ENCODE results near the gene YPEL5. TPM values are rescaled to one million over a fixed set of nuclear protein-coding genes. Genes with fewer than 3 reads are reported as not detected.
A peak's percentile ranks its signal among the peaks of the same experiment; 100 is the strongest.

The YPEL5 gene
- total RNA-seq, 1 donor from 2014 or later = 101 TPM

DNA sequence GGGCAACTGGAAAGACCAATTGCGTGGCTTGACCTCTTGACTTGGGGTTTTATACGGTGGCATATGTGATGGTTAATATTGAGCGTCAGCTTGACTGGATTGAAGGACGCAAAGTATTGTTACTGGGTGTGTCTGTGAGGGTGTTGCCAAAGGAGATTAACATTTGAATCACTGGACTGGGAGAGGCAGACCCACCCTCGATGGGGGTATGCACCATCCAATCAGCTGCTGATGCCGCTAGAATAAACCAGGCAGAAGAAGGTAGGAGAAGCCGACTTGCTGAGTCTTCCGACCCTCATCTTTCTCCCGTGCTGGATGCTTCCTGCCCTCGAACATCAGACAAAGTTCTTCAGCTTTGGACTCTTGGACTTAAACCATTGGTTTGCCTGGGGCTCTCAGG, 34.2 kb upstream of the YPEL5 start:
- no peak overlapping the region for H3K27ac ChIP-seq
- H3K4me1 ChIP-seq = no peaks in the 10 kb centered on the region
- TF ChIP-seq, protein P1, sequence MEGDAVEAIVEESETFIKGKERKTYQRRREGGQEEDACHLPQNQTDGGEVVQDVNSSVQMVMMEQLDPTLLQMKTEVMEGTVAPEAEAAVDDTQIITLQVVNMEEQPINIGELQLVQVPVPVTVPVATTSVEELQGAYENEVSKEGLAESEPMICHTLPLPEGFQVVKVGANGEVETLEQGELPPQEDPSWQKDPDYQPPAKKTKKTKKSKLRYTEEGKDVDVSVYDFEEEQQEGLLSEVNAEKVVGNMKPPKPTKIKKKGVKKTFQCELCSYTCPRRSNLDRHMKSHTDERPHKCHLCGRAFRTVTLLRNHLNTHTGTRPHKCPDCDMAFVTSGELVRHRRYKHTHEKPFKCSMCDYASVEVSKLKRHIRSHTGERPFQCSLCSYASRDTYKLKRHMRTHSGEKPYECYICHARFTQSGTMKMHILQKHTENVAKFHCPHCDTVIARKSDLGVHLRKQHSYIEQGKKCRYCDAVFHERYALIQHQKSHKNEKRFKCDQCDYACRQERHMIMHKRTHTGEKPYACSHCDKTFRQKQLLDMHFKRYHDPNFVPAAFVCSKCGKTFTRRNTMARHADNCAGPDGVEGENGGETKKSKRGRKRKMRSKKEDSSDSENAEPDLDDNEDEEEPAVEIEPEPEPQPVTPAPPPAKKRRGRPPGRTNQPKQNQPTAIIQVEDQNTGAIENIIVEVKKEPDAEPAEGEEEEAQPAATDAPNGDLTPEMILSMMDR (IDR thresholded peaks at IDR 0.05) = no peak
- intact Hi-C loops (cut with DNase I) = no loop called here
- H3K27me3 ChIP-seq = no peaks in the 10 kb centered on the region
- no peaks in the 10 kb centered on the region for H3K36me3 ChIP-seq
- ATAC-seq (no peak), DNase-seq (no peak)
- H3K9me3 ChIP-seq = no peaks in the 10 kb centered on the region
- H3K4me3 ChIP-seq = no peak overlapping the region

DNA sequence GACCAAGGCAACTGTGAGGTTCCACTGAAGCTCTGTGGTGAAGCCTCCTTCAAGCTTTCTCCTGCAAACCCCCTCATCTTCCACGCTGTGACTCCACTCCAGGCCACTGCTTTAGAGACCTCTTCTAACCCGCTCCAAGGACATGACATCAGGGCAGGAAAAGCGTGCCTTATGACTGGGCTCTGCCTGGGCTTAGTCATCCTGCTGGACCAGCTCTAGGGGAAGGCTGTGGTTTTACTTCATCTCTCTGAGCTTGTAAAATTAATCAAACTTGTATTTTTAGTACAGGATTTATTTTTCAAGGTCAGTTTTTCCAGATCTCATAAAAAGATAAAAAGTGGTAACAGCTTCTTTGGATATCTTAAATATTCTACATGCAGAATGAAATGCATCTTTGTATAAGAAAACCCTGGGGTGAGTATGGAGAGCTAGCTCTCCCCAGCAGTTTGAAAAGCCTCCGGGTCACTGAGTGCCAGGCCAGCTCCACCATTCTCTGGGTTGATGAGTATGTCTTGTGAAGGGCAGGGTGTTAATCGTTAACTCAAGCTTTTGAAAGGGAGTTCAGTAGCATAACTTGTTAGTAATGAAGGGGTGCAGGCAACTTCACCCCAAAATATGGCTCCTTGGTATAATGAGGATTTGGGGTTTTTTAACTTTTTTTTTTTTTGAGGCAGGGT, 33.1 kb upstream of the YPEL5 start:
- H3K27ac ChIP-seq = no peak overlapping the region
- no peak overlapping the region for H3K4me3 ChIP-seq
- TF ChIP-seq, protein P1 (IDR thresholded peaks at IDR 0.05) = no peak
- H3K36me3 ChIP-seq = no peaks in the 10 kb centered on the region
- no peak for DNase-seq
- H3K4me1 ChIP-seq = no peaks in the 10 kb centered on the region
- intact Hi-C loops (cut with DNase I) = no loop called here
- no peak for ATAC-seq
- H3K27me3 ChIP-seq = no peaks in the 10 kb centered on the region
- no peaks in the 10 kb centered on the region for H3K9me3 ChIP-seq

DNA sequence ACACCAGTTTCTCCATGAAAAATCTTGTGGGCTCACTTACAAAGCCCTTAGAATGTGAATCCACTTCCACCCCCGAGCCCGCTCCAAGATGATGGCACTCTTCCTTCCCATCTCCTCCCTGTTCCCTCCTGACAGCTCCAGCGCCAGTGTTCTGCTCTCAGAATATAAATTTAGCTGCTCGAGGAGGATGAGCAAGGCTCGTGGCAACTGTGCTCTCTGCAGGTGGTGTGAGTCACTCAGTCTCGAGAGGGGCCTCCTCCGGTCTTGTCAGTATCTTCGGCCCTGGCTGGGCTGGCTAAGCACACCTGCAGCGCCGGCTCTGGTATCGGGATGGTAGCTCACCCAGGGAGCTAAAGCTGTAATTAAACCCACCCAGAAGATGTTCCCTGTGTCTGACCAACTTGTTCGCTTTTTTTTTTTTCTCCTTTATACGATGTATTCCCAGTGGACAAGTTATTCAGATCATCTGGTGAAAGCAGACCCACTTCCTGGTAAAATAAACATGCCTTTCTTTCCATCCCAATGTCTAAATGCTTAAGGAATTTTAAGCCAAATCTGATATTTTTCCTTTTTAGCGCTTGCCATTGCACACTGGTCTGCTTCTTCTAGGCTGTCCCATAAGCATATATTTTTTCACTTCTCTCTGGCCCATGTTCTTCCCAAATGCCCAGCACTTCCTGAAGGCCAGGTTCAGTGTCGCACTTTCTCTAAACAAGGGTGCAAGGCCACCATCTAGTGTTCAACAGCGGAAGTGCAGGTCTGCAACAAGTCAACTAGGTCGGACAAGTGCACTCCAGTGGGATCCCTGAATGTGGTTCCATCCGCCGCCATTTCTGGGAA, 31.4 kb upstream of the YPEL5 start:
- H3K9me3 ChIP-seq = no peaks in the 10 kb centered on the region
- H3K27ac ChIP-seq = no peak overlapping the region
- H3K27me3 ChIP-seq = no peaks in the 10 kb centered on the region
- TF ChIP-seq, protein P1 (IDR thresholded peaks at IDR 0.05) = peak; percentile 94
- peak; percentile 97 for ATAC-seq
- H3K36me3 ChIP-seq = no peaks in the 10 kb centered on the region
- H3K4me3 ChIP-seq = no peak overlapping the region
- peak; percentile 80 for DNase-seq
- intact Hi-C loops (cut with DNase I) = no loop called here
- H3K4me1 ChIP-seq = no peaks in the 10 kb centered on the region

DNA sequence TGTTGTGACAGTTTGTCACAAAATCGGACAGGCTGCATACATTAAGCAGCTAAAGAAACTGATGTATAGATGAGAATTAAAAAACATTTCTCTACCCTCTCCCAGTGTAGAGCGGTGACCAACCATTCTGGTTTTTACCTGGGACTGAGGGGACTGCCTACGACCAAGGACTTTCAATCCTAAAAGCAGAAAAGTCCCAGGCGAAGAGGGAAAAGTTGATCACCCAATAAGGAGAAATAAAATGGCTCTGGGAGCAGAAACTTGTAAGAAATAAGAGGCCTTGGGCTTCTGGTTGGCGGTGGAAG, 30.9 kb upstream of the YPEL5 start:
- Histone ChIP-seq H3K36me3 (no peaks in the 10 kb centered on the region), H3K4me3 (no peak overlapping the region), H3K9me3 (no peaks in the 10 kb centered on the region), H3K27me3 (no peaks in the 10 kb centered on the region), H3K4me1 (no peaks in the 10 kb centered on the region), H3K27ac (no peak overlapping the region)
- ATAC-seq = no peak
- intact Hi-C loops (cut with DNase I) = no loop called here
- TF ChIP-seq, protein P1 (IDR thresholded peaks at IDR 0.05) = peak; percentile 10
- DNase-seq = no peak

DNA sequence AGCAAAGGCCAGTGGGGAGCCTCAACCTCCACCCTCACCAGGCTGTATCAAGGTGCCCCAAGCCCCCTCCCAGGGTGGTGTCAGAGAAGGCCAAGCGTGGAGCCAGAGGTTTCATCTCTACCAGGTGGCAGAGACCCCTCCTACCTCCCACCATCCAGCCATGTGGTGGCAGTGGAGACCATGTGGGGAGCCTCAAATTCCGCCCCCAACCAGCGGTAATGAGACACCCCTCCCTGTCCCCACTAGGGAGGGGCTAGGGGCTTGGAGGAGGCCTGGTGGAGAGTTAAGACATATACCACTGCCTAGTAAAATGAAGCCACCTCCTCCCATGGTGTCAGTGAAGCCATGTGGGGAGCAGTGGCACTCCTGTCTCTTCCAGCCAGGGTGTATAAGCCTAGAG, 24.4 kb upstream of the YPEL5 start:
- intact Hi-C loops (cut with DNase I) = no loop called here
- ATAC-seq (no peak), DNase-seq (no peak)
- Histone ChIP-seq H3K27ac (no peak overlapping the region), H3K4me1 (no peaks in the 10 kb centered on the region), H3K9me3 (no peaks in the 10 kb centered on the region), H3K4me3 (no peak overlapping the region), H3K36me3 (no peaks in the 10 kb centered on the region), H3K27me3 (no peaks in the 10 kb centered on the region)
- TF ChIP-seq, protein P1 (IDR thresholded peaks at IDR 0.05) = no peak

Data from upper lobe of right lung (tissue), 1 donor.